A673 (cell line): ENCODE measurements around the gene UROS. TPM values are rescaled to one million over a fixed set of nuclear protein-coding genes. Genes with fewer than 3 reads are reported as not detected.

ENCODE experiments used
- BruUV-seq: library from RNA; stranded (reverse); fragments of 400-500 nt; replicated peaks from 2 replicates; lab custom pipeline; 2021; lab: Mats Ljungman, UMichigan
- CTCF ChIA-PET: fragments of 300-600 bp; sonication (Branson Sonifier 250); formaldehyde crosslinking; loops from one replicate; lab custom pipeline; 2022; ENCODE audit warnings: antibody characterized with exemption; lab: Charles Lee
- POLR2A ChIA-PET: fragments of 300-600 bp; sonication (Branson Sonifier 250); formaldehyde crosslinking; loops from one replicate; lab custom pipeline; 2022; ENCODE audit warnings: antibody characterized with exemption; ENCODE audit not compliant: low non-redundant PET; lab: Charles Lee
- DNase-seq: peaks from one replicate; pipeline ENCODE4 v3.0.0-alpha.2; 2015; ENCODE audit warnings: low spot score
- H3K27ac ChIP-seq: fragments of 200-600 bp; sonication (generic); 2 replicates; pipeline ENCODE4 v1.5.1; 2016; ENCODE audit warnings: mixed run types, low read depth, mild to moderate bottlenecking, mixed read lengths, antibody characterized with exemption, low read length; ENCODE audit not compliant: poor library complexity, severe bottlenecking
- H3K27me3 ChIP-seq: fragments of 200-600 bp; sonication (generic); replicated peaks from 2 replicates; pipeline ENCODE4 v1.6.1; 2017; ENCODE audit warnings: mixed run types, low read depth, mild to moderate bottlenecking, mixed read lengths, antibody characterized with exemption, low read length; ENCODE audit not compliant: insufficient read depth, poor library complexity
- H3K36me3 ChIP-seq: fragments of 200-600 bp; sonication (generic); 2 replicates; pipeline ENCODE4 v1.6.1; 2016; ENCODE audit warnings: mixed run types, mild to moderate bottlenecking, mixed read lengths, antibody characterized with exemption, low read length; ENCODE audit not compliant: insufficient read depth, poor library complexity, severe bottlenecking
- H3K4me1 ChIP-seq: fragments of 200-600 bp; sonication (generic); 2 replicates; pipeline ENCODE4 v1.6.1; 2017; ENCODE audit warnings: mixed run types, mild to moderate bottlenecking, mixed read lengths, antibody characterized with exemption, low read length; ENCODE audit not compliant: insufficient read depth, poor library complexity, severe bottlenecking
- H3K4me3 ChIP-seq: fragments of 200-600 bp; sonication (generic); 2 replicates; pipeline ENCODE4 v1.5.1; 2016; ENCODE audit warnings: low read depth, mixed run types, mild to moderate bottlenecking, mixed read lengths, low read length; ENCODE audit not compliant: poor library complexity, severe bottlenecking
- H3K9me3 ChIP-seq: fragments of 200-600 bp; sonication (generic); 2 replicates; pipeline ENCODE4 v1.6.1; 2016; ENCODE audit warnings: mixed run types, low read depth, mild to moderate bottlenecking, mixed read lengths, antibody characterized with exemption, low read length; ENCODE audit not compliant: poor library complexity, severe bottlenecking
- CTCF ChIP-seq: fragments of 300-800, 200-600 bp; sonication (generic); conservative IDR thresholded peaks from 2 replicates; pipeline ENCODE4 v1.5.1; 2017; ENCODE audit warnings: low read depth, mild to moderate bottlenecking, antibody characterized with exemption, low read length, moderate library complexity, mixed read lengths
- EZH2 ChIP-seq: fragments of 200-600 bp; sonication (generic); IDR thresholded peaks from 2 replicates; pipeline ENCODE4 v1.6.1; 2017; ENCODE audit warnings: borderline replicate concordance, low read depth, mild to moderate bottlenecking, mixed read lengths, antibody characterized with exemption, low read length; ENCODE audit not compliant: poor library complexity, severe bottlenecking
- intact Hi-C: fragments of 100-400 bp; cut with micrococcal nuclease; formaldehyde crosslinking; loops from one replicate; pipeline ENCODE4 v1.10.0; 2022; ENCODE audit not compliant: unreplicated experiment
- total RNA-seq: library from RNA; stranded (reverse); gene quantifications from 2 replicates; pipeline ENCODE4 v1.2.3, GENCODE V29; 2021

The UROS gene
- total RNA-seq, 1 experiment from 2014 or later: 70.7 TPM

GRCh38 chr10:125802131-125802530, 20.9 kb downstream of the UROS start:
- H3K36me3 ChIP-seq: peaks cover 9% of the 10 kb centered on the region
- TF ChIP-seq CTCF: no peak
- TF ChIP-seq EZH2: no peak
- no peak overlapping the region for H3K4me3 ChIP-seq
- no peak for DNase-seq
- ChIA-PET CTCF (no interaction called here), POLR2A (no interaction called here)
- intact Hi-C loops: no loop called here
- H3K9me3 ChIP-seq: no peaks in the 10 kb centered on the region
- H3K4me1 ChIP-seq: no peaks in the 10 kb centered on the region
- H3K27ac ChIP-seq: no peak overlapping the region
- no peaks in the 10 kb centered on the region for H3K27me3 ChIP-seq
- no TSS peak for BruUV-seq

GRCh38 chr10:125801574-125801973, 21.5 kb downstream of the UROS start:
- Histone ChIP-seq H3K4me1 (no peaks in the 10 kb centered on the region), H3K9me3 (no peaks in the 10 kb centered on the region), H3K27me3 (no peaks in the 10 kb centered on the region), H3K36me3 (peaks cover 9% of the 10 kb centered on the region), H3K4me3 (no peak overlapping the region), H3K27ac (no peak overlapping the region)
- TF ChIP-seq EZH2 (no peak), CTCF (no peak)
- no TSS peak for BruUV-seq
- POLR2A ChIA-PET: no interaction called here
- intact Hi-C loops: no loop called here
- no peak for DNase-seq
- CTCF ChIA-PET: no interaction called here

- POLR2A ChIA-PET: no interaction called here
- no peak for TF ChIP-seq EZH2
- TF ChIP-seq CTCF: no peak
- CTCF ChIA-PET: no interaction called here
These were observed 23.4 kb downstream of the UROS start for GRCh38 chr10:125799451-125800182.

More at GRCh38 chr10:125799451-125800182, 23.4 kb downstream of the UROS start:
- Histone ChIP-seq H3K4me1 (no peaks in the 10 kb centered on the region), H3K9me3 (no peaks in the 10 kb centered on the region), H3K36me3 (peaks cover 5% of the 10 kb centered on the region), H3K4me3 (no peak overlapping the region), H3K27ac (no peak overlapping the region), H3K27me3 (no peaks in the 10 kb centered on the region)
- BruUV-seq: no TSS peak
- intact Hi-C loops: no loop called here
- no peak for DNase-seq
